IPS DF 6.9 (cell line): ENCODE data around the gene DYNC1I1.

Experiments used
- DNase-seq: peaks from one replicate; pipeline ENCODE4 v3.0.0-alpha.2; 2013; ENCODE audit warnings: low read depth, low spot score
- H3K27ac ChIP-seq: one replicate; pipeline ENCODE4 v1.5.1; 2013; ENCODE audit warnings: low read length, control low read depth
- H3K27me3 ChIP-seq: 2 replicates; pipeline ENCODE4 v1.6.1; 2013; ENCODE audit warnings: mild to moderate bottlenecking, low read length; ENCODE audit not compliant: control insufficient read depth, insufficient read depth
- H3K36me3 ChIP-seq: 2 replicates; pipeline ENCODE4 v1.6.1; 2013; ENCODE audit warnings: low read length; ENCODE audit not compliant: control insufficient read depth, insufficient read depth
- H3K4me1 ChIP-seq: 2 replicates; pipeline ENCODE4 v1.6.1; 2013; ENCODE audit warnings: low read length; ENCODE audit not compliant: control insufficient read depth, insufficient read depth
- H3K4me3 ChIP-seq: 2 replicates; pipeline ENCODE4 v1.5.1; 2013; ENCODE audit warnings: mild to moderate bottlenecking, low read length
- H3K9me3 ChIP-seq: 2 replicates; pipeline ENCODE4 v1.6.1; 2013; ENCODE audit warnings: low read length, inconsistent platforms; ENCODE audit not compliant: control insufficient read depth, insufficient read depth
- WGBS: extraction: QIAGEN DNeasy Blood & Tissue Kit; methylation state at CpG from one replicate; pipeline ENCODE4 v1.1.7; 2013; ENCODE audit warnings: mixed read lengths, missing lambda C conversion rate; ENCODE audit not compliant: insufficient read length, insufficient coverage; 5-methylcytosine and 5-hydroxymethylcytosine counted together

The DYNC1I1 gene

DNA sequence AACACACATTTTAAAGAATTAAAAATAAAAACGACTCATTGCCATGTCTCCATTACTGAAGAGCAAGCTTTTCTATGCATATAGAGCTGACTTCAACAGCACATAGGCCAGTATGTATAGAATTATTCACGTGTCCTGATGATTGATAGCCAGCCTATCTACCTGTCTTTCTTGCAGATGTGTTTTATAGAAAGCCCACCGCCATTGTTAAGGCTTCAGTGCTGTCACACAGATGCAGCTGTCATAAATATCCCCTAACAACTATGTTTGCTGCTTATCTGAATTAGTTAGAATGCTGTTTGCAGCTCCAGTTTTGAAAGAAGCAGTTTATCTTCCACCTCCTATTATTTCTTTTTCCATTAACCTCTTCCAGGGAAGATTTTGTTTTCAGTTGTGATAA, 313.6 kb downstream of the DYNC1I1 start:
- Histone ChIP-seq H3K4me1 (no peaks in the 10 kb centered on the region), H3K27me3 (no peaks in the 10 kb centered on the region), H3K27ac (no peak overlapping the region), H3K36me3 (no peaks in the 10 kb centered on the region), H3K9me3 (no peaks in the 10 kb centered on the region), H3K4me3 (no peak overlapping the region)
- DNase-seq: no peak
- WGBS: no CpG with 5 or more reads among the region's 3 CpGs

DNA sequence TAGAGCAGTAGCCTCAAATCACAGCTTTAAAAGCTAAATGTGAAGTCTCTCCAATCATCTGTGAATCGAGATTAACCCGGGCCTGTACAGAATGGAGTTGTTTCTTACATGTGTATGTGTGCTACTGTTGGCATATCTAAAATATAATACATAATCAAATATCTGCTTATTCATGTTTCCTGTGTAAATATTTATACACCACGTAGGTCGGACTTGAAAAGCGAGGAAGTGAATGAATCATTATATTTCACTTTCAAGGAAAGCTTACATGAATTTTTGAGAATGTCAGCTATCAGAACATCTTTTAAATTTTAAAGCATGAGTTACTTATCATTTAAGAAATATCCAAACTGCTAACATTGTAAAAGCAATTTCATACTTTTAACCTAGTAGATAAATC, 316.2 kb downstream of the DYNC1I1 start:
- no peaks in the 10 kb centered on the region for H3K4me1 ChIP-seq
- H3K27ac ChIP-seq: no peak overlapping the region
- H3K9me3 ChIP-seq: no peaks in the 10 kb centered on the region
- no peak for DNase-seq
- H3K27me3 ChIP-seq: no peaks in the 10 kb centered on the region
- WGBS: no CpG with 5 or more reads among the region's 5 CpGs
- no peak overlapping the region for H3K4me3 ChIP-seq
- H3K36me3 ChIP-seq: no peaks in the 10 kb centered on the region

DNA sequence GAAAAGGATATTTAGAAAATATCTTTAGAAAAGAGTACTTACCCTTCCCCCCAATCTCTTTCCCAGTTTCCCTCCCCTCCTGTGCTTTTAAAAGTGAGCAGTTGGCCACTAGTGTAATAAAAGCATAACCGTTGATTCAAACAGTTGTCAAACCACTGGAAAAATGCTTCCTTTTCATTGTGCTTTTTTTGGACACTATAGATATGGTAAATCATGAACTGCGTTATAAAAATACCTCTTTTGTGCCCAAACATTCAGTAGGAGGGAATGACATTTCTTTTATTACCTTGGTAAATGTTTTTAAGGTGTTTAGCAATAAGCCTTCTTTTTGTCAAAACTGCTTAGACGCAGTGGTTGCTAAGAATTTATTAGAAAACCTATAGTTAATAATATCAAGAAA, 317.2 kb downstream of the DYNC1I1 start:
- Histone ChIP-seq H3K27ac (no peak overlapping the region), H3K4me1 (no peaks in the 10 kb centered on the region)
- WGBS: no CpG with 5 or more reads among the region's 3 CpGs

DNA sequence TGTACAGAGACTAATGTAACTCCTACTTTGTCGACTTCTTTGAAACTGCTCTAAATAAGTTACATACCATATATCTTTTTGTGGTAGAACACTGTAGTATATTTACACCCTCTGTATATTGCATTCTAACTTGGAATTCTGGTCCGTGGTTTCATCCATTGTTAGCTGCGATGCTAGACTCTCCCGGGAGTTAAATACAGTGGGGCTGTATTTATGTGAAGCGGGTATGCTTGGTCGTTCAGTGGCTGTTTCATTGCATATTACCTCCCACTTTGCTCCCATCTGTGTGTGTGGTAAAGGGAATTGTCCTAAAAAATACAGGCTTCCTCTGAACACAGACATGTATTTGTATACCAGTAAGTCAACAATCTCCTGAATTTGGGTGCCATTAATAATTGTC, 318.4 kb downstream of the DYNC1I1 start:
- no peaks in the 10 kb centered on the region for H3K27me3 ChIP-seq
- WGBS: no CpG with 5 or more reads among the region's 6 CpGs
- no peaks in the 10 kb centered on the region for H3K9me3 ChIP-seq
- H3K4me3 ChIP-seq: no peak overlapping the region
- H3K27ac ChIP-seq: no peak overlapping the region
- DNase-seq: no peak
- H3K4me1 ChIP-seq: no peaks in the 10 kb centered on the region
- H3K36me3 ChIP-seq: no peaks in the 10 kb centered on the region

More for the DNA sequence above, 317.2 kb downstream of the DYNC1I1 start:
- Histone ChIP-seq H3K27me3 (no peaks in the 10 kb centered on the region), H3K4me3 (no peak overlapping the region), H3K9me3 (no peaks in the 10 kb centered on the region), H3K36me3 (no peaks in the 10 kb centered on the region)
- DNase-seq: no peak

DNA sequence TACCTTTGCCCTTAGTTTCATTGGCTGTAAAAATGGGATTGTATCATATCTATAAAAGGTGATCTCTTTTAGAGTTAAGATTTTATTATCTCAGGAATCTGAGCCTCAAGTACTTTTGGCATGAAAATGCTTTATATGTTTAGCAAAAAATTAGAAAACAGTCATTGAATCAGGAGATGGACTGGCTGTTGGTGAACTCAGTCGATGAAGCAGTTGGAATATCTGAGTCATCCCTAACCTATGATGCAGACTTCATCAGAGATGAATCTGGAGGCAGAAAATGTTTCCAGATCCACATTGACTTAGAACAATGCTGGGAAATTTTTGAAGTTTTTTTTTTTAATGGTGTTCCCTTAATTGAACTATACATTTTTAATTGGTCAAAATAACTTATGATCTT, 321.1 kb downstream of the DYNC1I1 start:
- no peak for DNase-seq
- WGBS: no CpG with 5 or more reads among the region's 1 CpG

DNA sequence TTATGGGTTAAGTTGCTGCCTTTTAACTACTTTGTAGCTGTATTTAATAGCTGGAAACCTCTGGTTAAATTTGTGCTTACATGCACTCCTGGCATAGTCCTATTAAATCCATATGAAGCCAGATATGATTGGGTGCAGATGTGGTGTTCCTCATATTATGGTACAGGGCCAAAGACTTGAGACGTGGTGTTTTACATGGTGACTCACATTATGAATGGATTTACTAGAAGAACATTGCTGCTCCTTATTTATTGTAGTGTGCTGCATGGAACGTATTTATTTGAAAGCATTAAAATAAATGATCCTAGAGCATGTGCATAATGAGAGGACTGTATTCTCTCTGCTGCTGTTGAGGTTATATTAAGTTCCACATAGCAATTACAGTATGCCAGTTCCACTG, 325.5 kb downstream of the DYNC1I1 start:
- Histone ChIP-seq H3K36me3 (no peaks in the 10 kb centered on the region), H3K4me3 (no peak overlapping the region), H3K4me1 (no peaks in the 10 kb centered on the region), H3K9me3 (no peaks in the 10 kb centered on the region), H3K27ac (no peak overlapping the region), H3K27me3 (no peaks in the 10 kb centered on the region)
- no CpG with 5 or more reads among the region's 2 CpGs for WGBS
- DNase-seq: no peak

More for the DNA sequence above, 321.1 kb downstream of the DYNC1I1 start:
- Histone ChIP-seq H3K27me3 (no peaks in the 10 kb centered on the region), H3K4me3 (no peak overlapping the region), H3K36me3 (no peaks in the 10 kb centered on the region), H3K9me3 (no peaks in the 10 kb centered on the region), H3K27ac (no peak overlapping the region), H3K4me1 (no peaks in the 10 kb centered on the region)

DNA sequence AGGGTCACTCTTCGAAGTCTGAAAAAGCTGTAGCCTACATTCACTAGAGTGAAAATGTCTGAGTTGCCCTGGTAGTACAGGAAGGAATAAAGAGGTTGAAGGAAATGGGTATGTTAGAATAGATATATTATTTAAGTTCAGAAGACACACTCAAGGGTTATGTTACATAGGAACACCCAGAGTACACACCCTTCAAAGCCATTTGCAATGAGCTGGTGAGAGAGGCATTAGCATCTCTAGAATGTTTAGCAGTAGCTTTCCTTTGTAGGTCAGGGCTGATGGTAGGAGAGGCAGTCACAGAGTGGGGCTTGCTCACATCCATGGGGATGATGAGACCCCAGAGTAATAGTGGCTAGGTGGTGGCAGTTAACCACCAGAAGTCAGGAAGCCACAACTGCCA, 328.4 kb downstream of the DYNC1I1 start:
- H3K9me3 ChIP-seq: no peaks in the 10 kb centered on the region
- H3K27ac ChIP-seq: no peak overlapping the region
- WGBS: no CpG with 5 or more reads among the region's 1 CpG
- no peaks in the 10 kb centered on the region for H3K27me3 ChIP-seq
- H3K4me1 ChIP-seq: no peaks in the 10 kb centered on the region
- H3K36me3 ChIP-seq: no peaks in the 10 kb centered on the region
- H3K4me3 ChIP-seq: no peak overlapping the region
- DNase-seq: no peak

DNA sequence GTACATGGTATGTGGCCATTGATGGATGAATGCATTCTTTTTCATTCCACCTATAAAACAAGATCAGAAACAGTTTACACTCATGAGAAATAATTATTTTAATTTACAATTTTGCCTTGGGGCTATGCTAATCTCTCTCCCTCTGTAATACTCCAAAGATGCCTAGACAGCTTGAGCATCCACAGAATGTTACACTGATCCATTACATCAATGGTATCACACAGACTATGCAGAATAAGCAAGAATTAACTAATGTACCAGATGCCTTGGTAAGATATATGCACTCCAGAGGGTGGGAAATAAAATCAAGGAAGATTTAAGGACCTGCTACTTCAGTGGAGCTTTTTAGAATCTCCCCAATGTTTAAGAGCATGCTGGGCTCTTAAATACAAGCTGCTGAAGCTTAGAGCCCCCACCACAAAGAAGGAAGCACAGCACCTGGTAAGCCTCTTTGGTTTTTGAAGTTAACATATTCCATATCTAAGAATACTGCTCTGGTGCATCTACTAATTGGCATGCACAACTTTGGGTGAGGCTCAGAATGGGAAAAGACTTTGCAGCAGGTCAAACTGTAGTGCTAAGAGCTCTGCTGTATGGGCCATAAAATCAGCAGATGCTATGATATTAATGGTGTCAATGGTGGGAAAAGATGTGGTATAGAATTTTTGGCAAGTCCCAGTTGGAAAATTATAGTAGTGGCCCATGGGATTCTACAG, 329.9 kb downstream of the DYNC1I1 start:
- no peaks in the 10 kb centered on the region for H3K9me3 ChIP-seq
- no peak overlapping the region for H3K27ac ChIP-seq
- no peaks in the 10 kb centered on the region for H3K4me1 ChIP-seq
- no peaks in the 10 kb centered on the region for H3K27me3 ChIP-seq
- H3K4me3 ChIP-seq: no peak overlapping the region
- DNase-seq: no peak
- no peaks in the 10 kb centered on the region for H3K36me3 ChIP-seq

DNA sequence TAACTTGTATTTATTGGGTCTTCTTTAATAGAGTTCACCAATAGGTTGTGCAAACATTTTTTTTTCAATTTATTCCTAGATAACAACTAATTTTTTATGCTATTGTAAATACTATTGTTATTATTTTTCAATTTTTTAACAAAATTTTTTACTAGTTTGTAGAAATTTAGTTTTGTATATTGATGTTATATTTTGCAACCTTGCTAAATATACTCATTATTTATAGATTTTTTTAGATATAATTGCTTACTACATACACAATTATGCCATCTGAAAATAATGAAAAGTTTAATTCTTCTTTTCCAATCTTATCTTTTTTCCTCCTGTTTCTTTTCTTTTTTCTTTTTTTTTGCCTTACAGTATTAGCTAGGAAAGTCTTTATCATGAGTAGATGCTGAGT, 332.6 kb downstream of the DYNC1I1 start:
- H3K4me1 ChIP-seq: no peaks in the 10 kb centered on the region
- H3K27ac ChIP-seq: no peak overlapping the region
- H3K9me3 ChIP-seq: no peaks in the 10 kb centered on the region
- no peaks in the 10 kb centered on the region for H3K36me3 ChIP-seq
- no peak for DNase-seq
- no peak overlapping the region for H3K4me3 ChIP-seq
- no peaks in the 10 kb centered on the region for H3K27me3 ChIP-seq

DNA sequence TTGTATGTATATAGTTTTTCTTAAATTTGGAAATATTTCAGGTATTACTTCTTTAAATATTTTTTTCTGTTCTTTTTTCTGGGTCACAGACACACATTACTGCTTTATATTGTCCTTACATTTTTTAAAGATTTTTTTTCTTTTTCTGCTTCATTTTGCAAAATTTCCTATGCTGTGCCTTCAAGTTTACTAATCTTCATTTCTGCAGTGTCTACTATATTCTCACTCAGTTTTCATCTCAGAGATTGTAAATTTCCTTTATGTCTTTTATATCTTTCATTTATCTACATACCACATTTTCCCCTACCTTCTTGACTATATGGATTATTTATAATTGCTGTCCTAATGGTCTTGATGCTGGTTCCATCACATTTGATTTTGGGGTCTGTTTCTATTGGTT, 339.1 kb downstream of the DYNC1I1 start:
- H3K27ac ChIP-seq: no peak overlapping the region
- H3K4me3 ChIP-seq: no peak overlapping the region
- DNase-seq: no peak
- no peaks in the 10 kb centered on the region for H3K4me1 ChIP-seq
- H3K27me3 ChIP-seq: no peaks in the 10 kb centered on the region
- H3K9me3 ChIP-seq: no peaks in the 10 kb centered on the region
- H3K36me3 ChIP-seq: no peaks in the 10 kb centered on the region

DNA sequence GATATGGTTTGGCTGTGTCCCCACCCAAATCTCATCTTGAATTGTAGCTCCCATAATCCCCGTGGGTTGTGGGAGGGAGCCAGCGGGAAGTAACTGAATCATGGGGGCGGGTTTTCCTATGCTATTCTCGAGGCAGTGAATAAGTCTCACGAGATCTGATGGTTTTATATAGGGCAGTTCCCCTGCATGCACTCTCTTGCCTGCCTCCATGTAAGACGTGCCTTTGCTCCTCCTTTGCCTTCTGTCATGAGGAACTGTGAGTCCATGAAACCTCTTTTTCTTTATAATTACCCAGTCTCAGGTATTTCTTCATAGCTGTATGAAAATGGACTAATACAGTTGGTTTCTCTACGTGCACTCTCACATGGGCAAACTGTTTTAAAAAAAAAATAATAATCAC, 341.8 kb downstream of the DYNC1I1 start:
- no peak overlapping the region for H3K27ac ChIP-seq
- H3K36me3 ChIP-seq: no peaks in the 10 kb centered on the region
- H3K27me3 ChIP-seq: no peaks in the 10 kb centered on the region
- H3K4me1 ChIP-seq: no peaks in the 10 kb centered on the region
- no peak for DNase-seq
- no peak overlapping the region for H3K4me3 ChIP-seq
- WGBS: no CpG with 5 or more reads among the region's 7 CpGs
- no peaks in the 10 kb centered on the region for H3K9me3 ChIP-seq
